ENCODE measurements around the gene NPR1.

DNA sequence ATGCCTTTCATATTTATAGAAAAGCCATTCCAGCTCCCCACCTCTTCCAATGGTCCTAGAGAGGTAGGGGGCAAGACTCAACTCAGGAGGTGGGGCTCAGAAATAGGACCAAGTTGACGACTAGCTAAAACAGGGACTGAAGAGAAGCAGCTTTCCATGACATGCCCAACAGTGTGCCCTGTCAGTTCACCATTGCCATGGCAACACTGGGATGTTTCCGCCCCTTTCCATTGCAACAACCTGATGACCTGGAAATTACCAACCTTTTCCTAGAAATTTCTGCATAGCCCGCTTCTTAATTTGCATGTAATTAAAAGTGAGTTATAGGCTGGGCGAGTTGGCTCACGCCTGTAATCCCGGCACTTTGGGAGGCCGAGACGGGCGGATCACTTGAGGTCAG, 27.0 kb downstream of the NPR1 start:
- TF ChIP-seq, protein P1, sequence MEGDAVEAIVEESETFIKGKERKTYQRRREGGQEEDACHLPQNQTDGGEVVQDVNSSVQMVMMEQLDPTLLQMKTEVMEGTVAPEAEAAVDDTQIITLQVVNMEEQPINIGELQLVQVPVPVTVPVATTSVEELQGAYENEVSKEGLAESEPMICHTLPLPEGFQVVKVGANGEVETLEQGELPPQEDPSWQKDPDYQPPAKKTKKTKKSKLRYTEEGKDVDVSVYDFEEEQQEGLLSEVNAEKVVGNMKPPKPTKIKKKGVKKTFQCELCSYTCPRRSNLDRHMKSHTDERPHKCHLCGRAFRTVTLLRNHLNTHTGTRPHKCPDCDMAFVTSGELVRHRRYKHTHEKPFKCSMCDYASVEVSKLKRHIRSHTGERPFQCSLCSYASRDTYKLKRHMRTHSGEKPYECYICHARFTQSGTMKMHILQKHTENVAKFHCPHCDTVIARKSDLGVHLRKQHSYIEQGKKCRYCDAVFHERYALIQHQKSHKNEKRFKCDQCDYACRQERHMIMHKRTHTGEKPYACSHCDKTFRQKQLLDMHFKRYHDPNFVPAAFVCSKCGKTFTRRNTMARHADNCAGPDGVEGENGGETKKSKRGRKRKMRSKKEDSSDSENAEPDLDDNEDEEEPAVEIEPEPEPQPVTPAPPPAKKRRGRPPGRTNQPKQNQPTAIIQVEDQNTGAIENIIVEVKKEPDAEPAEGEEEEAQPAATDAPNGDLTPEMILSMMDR (IDR thresholded peaks at IDR 0.05): no peak
- TF ChIP-seq POLR2A (IDR thresholded peaks at IDR 0.05): no peak

All from breast epithelium (tissue), 3 donors.